ENCODE measurements around the gene C17orf67. TPM values are rescaled to one million over a fixed set of nuclear protein-coding genes. Genes with fewer than 3 reads are reported as not detected.

The C17orf67 gene
- polyA plus RNA-seq, 1 donor (not counting 4 experiments of a cell fraction or from before 2014, with no cell fraction given) = 0.46 TPM

- no peak overlapping the region for H3K9ac ChIP-seq (ENCODE audit: control insufficient read depth, extremely low read depth, insufficient read depth, low read length)
- H3K27me3 ChIP-seq (ENCODE audit: control insufficient read depth, extremely low read depth, insufficient read depth, low read length) = no peaks in the 10 kb centered on the region
- H3K36me3 ChIP-seq (ENCODE audit: control insufficient read depth in 2 of 2, extremely low read depth in 1 of 2, insufficient read depth in 2 of 2, low read length in 2 of 2) = peaks cover 0 to 1% of the 10 kb centered on the region in 2 experiments
- H3K27ac ChIP-seq (ENCODE audit: control insufficient read depth, insufficient read depth, low read length) = no peak overlapping the region
- no peaks in the 10 kb centered on the region for H4K20me1 ChIP-seq (ENCODE audit: control insufficient read depth, extremely low read depth, insufficient read depth, low read length)
- TF ChIP-seq, protein P1, sequence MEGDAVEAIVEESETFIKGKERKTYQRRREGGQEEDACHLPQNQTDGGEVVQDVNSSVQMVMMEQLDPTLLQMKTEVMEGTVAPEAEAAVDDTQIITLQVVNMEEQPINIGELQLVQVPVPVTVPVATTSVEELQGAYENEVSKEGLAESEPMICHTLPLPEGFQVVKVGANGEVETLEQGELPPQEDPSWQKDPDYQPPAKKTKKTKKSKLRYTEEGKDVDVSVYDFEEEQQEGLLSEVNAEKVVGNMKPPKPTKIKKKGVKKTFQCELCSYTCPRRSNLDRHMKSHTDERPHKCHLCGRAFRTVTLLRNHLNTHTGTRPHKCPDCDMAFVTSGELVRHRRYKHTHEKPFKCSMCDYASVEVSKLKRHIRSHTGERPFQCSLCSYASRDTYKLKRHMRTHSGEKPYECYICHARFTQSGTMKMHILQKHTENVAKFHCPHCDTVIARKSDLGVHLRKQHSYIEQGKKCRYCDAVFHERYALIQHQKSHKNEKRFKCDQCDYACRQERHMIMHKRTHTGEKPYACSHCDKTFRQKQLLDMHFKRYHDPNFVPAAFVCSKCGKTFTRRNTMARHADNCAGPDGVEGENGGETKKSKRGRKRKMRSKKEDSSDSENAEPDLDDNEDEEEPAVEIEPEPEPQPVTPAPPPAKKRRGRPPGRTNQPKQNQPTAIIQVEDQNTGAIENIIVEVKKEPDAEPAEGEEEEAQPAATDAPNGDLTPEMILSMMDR (optimal IDR thresholded peaks at IDR 0.05 in 1 of 3, IDR thresholded peaks at IDR 0.05 in 1 of 3, conservative IDR thresholded peaks at IDR 0.05 in 1 of 3; ENCODE audit: extremely low read depth in 1 of 3, insufficient read depth in 2 of 3, low read length in 3 of 3) = no peak
- no peak for TF ChIP-seq EZH2 (IDR thresholded peaks at IDR 0.05; ENCODE audit: low read length)
- FAIRE-seq (peak; percentile 49), DNase-seq (ENCODE audit: low read depth, low spot score) (no peak)
- no peak overlapping the region for H2AFZ ChIP-seq (ENCODE audit: control insufficient read depth, low read length)
- H3K79me2 ChIP-seq (ENCODE audit: control insufficient read depth, insufficient read depth, low read length) = no peaks in the 10 kb centered on the region
- no peaks in the 10 kb centered on the region for H3K9me1 ChIP-seq (ENCODE audit: control insufficient read depth, extremely low read depth, insufficient read depth, low read length)
- dilution Hi-C loops (cut with MboI; ENCODE audit: extremely low pct_ligation_motif_present, low sequenced_read_pairs) = no loop called here
- H3K4me2 ChIP-seq (ENCODE audit: control insufficient read depth, extremely low read depth, insufficient read depth, low read depth, low read length) = peak overlapping the region; percentile 0
- no peaks in the 10 kb centered on the region for H3K9me3 ChIP-seq (ENCODE audit: control insufficient read depth, low read depth, low read length)
- H3K4me1 ChIP-seq (ENCODE audit: control insufficient read depth, extremely low read depth, insufficient read depth, low read length) = no peaks in the 10 kb centered on the region
- no peak overlapping the region for H3K4me3 ChIP-seq (ENCODE audit: control insufficient read depth in 2 of 3, extremely low read depth in 1 of 3, insufficient read depth in 2 of 3, low read depth in 1 of 3, low read length in 3 of 3)
Observed at GRCh38 chr17:56798916-56799315, 34.8 kb downstream of the C17orf67 start.

DNA sequence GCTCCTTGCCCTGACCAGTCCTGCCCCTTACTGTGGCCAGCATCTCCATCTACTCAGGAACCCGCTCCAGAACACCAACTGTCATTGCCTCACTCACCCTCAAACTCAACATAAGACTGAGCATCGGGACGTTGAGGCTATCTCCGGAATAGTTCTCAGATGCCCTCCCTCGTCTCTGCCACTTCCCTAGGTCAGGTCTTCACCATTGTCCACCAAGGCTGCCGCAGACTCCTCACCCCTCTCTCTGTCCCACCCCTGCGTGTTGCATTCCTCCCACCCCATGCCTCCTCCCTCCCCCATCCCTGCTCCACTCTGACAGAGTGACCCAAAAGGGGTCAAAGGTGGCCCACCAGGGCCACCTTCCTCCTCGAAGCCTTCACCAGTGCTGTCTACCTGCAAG, 37.2 kb downstream of the C17orf67 start:
- FAIRE-seq (no peak), DNase-seq (ENCODE audit: low read depth, low spot score) (no peak)
- H3K36me3 ChIP-seq (ENCODE audit: control insufficient read depth in 2 of 2, extremely low read depth in 1 of 2, insufficient read depth in 2 of 2, low read length in 2 of 2) = peaks cover 0 to 1% of the 10 kb centered on the region in 2 experiments
- TF ChIP-seq EZH2 (IDR thresholded peaks at IDR 0.05; ENCODE audit: low read length) = no peak
- TF ChIP-seq, protein P1 (optimal IDR thresholded peaks at IDR 0.05 in 1 of 3, IDR thresholded peaks at IDR 0.05 in 1 of 3, conservative IDR thresholded peaks at IDR 0.05 in 1 of 3; ENCODE audit: extremely low read depth in 1 of 3, insufficient read depth in 2 of 3, low read length in 3 of 3) = no peak
- no peaks in the 10 kb centered on the region for H3K4me1 ChIP-seq (ENCODE audit: control insufficient read depth, extremely low read depth, insufficient read depth, low read length)
- no peak overlapping the region for H3K27ac ChIP-seq (ENCODE audit: control insufficient read depth, insufficient read depth, low read length)
- no peaks in the 10 kb centered on the region for H3K27me3 ChIP-seq (ENCODE audit: control insufficient read depth, extremely low read depth, insufficient read depth, low read length)
- no peaks in the 10 kb centered on the region for H3K79me2 ChIP-seq (ENCODE audit: control insufficient read depth, insufficient read depth, low read length)
- H3K9me3 ChIP-seq (ENCODE audit: control insufficient read depth, low read depth, low read length) = no peaks in the 10 kb centered on the region
- H3K9ac ChIP-seq (ENCODE audit: control insufficient read depth, extremely low read depth, insufficient read depth, low read length) = no peak overlapping the region
- H4K20me1 ChIP-seq (ENCODE audit: control insufficient read depth, extremely low read depth, insufficient read depth, low read length) = no peaks in the 10 kb centered on the region
- no peak overlapping the region for H2AFZ ChIP-seq (ENCODE audit: control insufficient read depth, low read length)
- H3K4me3 ChIP-seq (ENCODE audit: control insufficient read depth in 2 of 3, extremely low read depth in 1 of 3, insufficient read depth in 2 of 3, low read depth in 1 of 3, low read length in 3 of 3) = no peak overlapping the region
- H3K9me1 ChIP-seq (ENCODE audit: control insufficient read depth, extremely low read depth, insufficient read depth, low read length) = no peaks in the 10 kb centered on the region
- dilution Hi-C loops (cut with MboI; ENCODE audit: extremely low pct_ligation_motif_present, low sequenced_read_pairs) = no loop called here
- no peak overlapping the region for H3K4me2 ChIP-seq (ENCODE audit: control insufficient read depth, extremely low read depth, insufficient read depth, low read depth, low read length)

Measured in keratinocyte (primary cell).